ENCODE results near the gene THBS3. TPM values are rescaled to one million over a fixed set of nuclear protein-coding genes. Genes with fewer than 3 reads are reported as not detected.
A peak's percentile ranks its signal among the peaks of the same experiment; 100 is the strongest.

THBS3 gene
- total and polyA plus RNA-seq, 9 of the 15 experiments (the other 6 are each of a cell fraction or from before 2014, with no cell fraction given) = 0.59 to 8.3 (median 3.2) TPM

DNA sequence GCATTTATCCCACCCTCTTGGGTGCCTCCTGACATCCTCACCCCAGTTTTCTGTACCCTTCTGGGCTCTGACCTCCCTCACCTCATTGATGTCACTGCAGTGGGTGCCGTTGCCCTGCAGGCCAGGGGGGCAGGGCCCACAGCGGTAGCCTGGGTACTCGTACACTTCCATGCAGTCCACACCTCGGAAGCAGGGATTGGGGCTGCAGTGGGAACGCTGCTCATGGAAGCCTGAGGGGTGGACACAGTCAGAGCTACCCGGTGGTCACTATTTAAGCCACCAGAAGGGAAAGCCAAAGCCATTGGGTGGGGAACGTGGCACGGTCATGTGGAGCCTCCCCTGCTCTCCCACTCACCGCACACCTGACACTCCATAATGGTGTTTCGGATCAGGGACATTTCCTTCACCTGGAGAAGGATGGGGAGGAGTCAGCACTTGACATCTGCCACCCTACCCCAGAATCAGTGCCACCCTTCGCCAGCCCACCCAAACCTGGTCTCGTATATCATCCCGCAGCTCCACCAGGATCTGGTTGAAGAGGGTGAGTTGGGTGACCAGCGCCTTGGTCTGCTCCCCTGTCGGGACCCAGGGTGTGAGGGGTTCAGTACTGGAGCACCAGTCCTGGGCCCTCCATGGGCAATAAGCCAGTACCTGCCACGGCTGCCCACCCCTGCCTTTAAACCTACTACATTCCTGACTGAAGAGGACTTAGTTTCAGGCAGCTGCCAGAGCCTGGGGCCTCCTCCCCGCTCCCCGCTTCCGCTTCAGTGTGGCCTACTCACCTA lies 4.8 kb downstream of the THBS3 start:
- Histone ChIP-seq H3K27me3 (ENCODE audit: control insufficient read depth in 2 of 2, insufficient read depth in 2 of 2, low read length in 2 of 2) (no peaks in the 10 kb centered on the region), H3K9me3 (replicated peaks; ENCODE audit: control insufficient read depth, insufficient read depth, low read depth, low read length) (no peaks in the 10 kb centered on the region), H3K4me2 (ENCODE audit: insufficient read depth, low read length) (no peak overlapping the region), H3K4me1 (replicated peaks in 1 of 2; ENCODE audit: control insufficient read depth in 2 of 2, insufficient read depth in 2 of 2, low read length in 2 of 2) (peaks cover 13 to 22% of the 10 kb centered on the region in 2 experiments), H3K27ac (ENCODE audit: extremely low read depth, low read depth, low read length) (no peak overlapping the region), H3K36me3 (ENCODE audit: control insufficient read depth, insufficient read depth, low read length) (peaks cover 14% of the 10 kb centered on the region; the same call in 2 of the 3 replicates), H4K20me1 (replicated peaks; ENCODE audit: control insufficient read depth, insufficient read depth, low read length) (no peaks in the 10 kb centered on the region), H2AFZ (ENCODE audit: low read depth, low read length) (no peak overlapping the region), H3K79me2 (ENCODE audit: control insufficient read depth, insufficient read depth, low read length) (no peaks in the 10 kb centered on the region), H3K9ac (ENCODE audit: insufficient read depth in 1 of 2, low read depth in 2 of 2, low read length in 2 of 2) (peak overlapping the region in 1 of 2 experiments; percentile 82; a peak in 1 of 4 replicates), H3K4me3 (no peak overlapping the region), H3K9me1 (ENCODE audit: control insufficient read depth, insufficient read depth, low read length) (no peaks in the 10 kb centered on the region)
- ChIA-PET CTCF (ENCODE audit: low intra/inter-chr PET ratio) (no interaction called here), POLR2A (no interaction called here)
- ATAC-seq (no peak), DNase-seq (ENCODE audit: extremely low read depth in 1 of 4, low spot score in 3 of 4) (no peak), FAIRE-seq (no peak)
- WGBS (ENCODE audit: insufficient coverage, low coverage, missing lambda C conversion rate) = 82% methylated on average over 18 of the region's 19 CpGs
- in situ Hi-C loops (cut with MboI) (no loop called here), intact Hi-C loops (cut with micrococcal nuclease) (no loop called here)
- no peak for TF ChIP-seq ZNF445 (CRISPR knock-in tag; IDR thresholded peaks at IDR 0.05; ENCODE audit: low read depth)
- TF ChIP-seq POLR2G (IDR thresholded peaks at IDR 0.05; ENCODE audit: low read depth, low read length) = 0 out of 2 replicates have a peak, but pooled peaks have one; percentile 31
- BruUV-seq (replicated peaks) = no TSS peak

DNA sequence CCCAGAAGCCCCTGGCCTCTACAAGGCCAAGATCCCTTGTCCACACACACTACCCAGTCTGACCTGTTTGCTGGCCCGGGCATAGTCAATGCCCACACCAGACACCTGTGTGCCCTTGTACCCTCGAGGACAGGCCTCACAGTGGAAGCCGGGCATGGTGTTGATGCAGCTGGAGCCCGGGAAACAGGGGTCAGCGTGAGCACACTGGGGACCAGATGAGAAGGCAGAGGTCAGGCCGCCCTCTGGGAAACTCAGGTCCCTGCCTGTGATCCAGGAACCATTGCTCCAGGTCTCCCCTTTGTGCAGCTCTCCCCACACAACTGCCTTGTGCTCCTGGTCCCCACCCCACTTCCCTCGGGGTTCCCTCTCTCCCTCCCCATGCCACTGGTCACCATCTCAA lies 5.5 kb downstream of the THBS3 start:
- FAIRE-seq = no peak
- ATAC-seq = no peak
- Histone ChIP-seq H2AFZ (ENCODE audit: low read depth, low read length) (no peak overlapping the region), H3K4me1 (replicated peaks in 1 of 2; ENCODE audit: control insufficient read depth in 2 of 2, insufficient read depth in 2 of 2, low read length in 2 of 2) (peaks cover 5 to 17% of the 10 kb centered on the region in 2 experiments; a peak in 4 of 5 replicates), H3K9me3 (replicated peaks; ENCODE audit: control insufficient read depth, insufficient read depth, low read depth, low read length) (no peaks in the 10 kb centered on the region), H3K27ac (ENCODE audit: extremely low read depth, low read depth, low read length) (no peak overlapping the region), H3K79me2 (ENCODE audit: control insufficient read depth, insufficient read depth, low read length) (no peaks in the 10 kb centered on the region), H3K27me3 (ENCODE audit: control insufficient read depth in 2 of 2, insufficient read depth in 2 of 2, low read length in 2 of 2) (no peaks in the 10 kb centered on the region), H3K4me3 (no peak overlapping the region), H3K36me3 (ENCODE audit: control insufficient read depth, insufficient read depth, low read length) (peaks cover 21% of the 10 kb centered on the region; the same call in 2 of the 3 replicates), H3K9ac (ENCODE audit: insufficient read depth in 1 of 2, low read depth in 2 of 2, low read length in 2 of 2) (peak overlapping the region in 1 of 2 experiments; percentile 82; a peak in 2 of 4 replicates), H3K4me2 (ENCODE audit: insufficient read depth, low read length) (no peak overlapping the region), H3K9me1 (ENCODE audit: control insufficient read depth, insufficient read depth, low read length) (no peaks in the 10 kb centered on the region), H4K20me1 (replicated peaks; ENCODE audit: control insufficient read depth, insufficient read depth, low read length) (no peaks in the 10 kb centered on the region)
- in situ Hi-C loops (cut with MboI) = no loop called here
- no peak for DNase-seq (ENCODE audit: extremely low read depth in 1 of 4, low spot score in 3 of 4)
- POLR2A ChIA-PET = interaction anchor here (0.6 to 0.7 kb wide), 2 partner anchors 42 to 435 kb away, joined by 3 read pairs; no protein-coding TSS in a partner anchor
- WGBS (ENCODE audit: insufficient coverage, low coverage, missing lambda C conversion rate) = 50% methylated on average over 7 of the region's 7 CpGs
- no TSS peak for BruUV-seq (replicated peaks)
- intact Hi-C loops (cut with micrococcal nuclease) = no loop called here
- TF ChIP-seq CEBPB (tag; IDR thresholded peaks at IDR 0.05) (no peak), EWSR1 (IDR thresholded peaks at IDR 0.05; ENCODE audit: borderline replicate concordance, low read depth, partially characterized antibody) (no peak), UBTF (IDR thresholded peaks at IDR 0.05; ENCODE audit: borderline replicate concordance in 1 of 2, low read depth in 2 of 2, low read length in 2 of 2) (no peak), ZFP30 (CRISPR knock-in tag; IDR thresholded peaks at IDR 0.05; ENCODE audit: borderline replicate concordance) (no peak), POLR2G (IDR thresholded peaks at IDR 0.05; ENCODE audit: low read depth, low read length) (0 out of 2 replicates have a peak, but pooled peaks have one; percentile 28)
- TF ChIP-seq, protein P1, sequence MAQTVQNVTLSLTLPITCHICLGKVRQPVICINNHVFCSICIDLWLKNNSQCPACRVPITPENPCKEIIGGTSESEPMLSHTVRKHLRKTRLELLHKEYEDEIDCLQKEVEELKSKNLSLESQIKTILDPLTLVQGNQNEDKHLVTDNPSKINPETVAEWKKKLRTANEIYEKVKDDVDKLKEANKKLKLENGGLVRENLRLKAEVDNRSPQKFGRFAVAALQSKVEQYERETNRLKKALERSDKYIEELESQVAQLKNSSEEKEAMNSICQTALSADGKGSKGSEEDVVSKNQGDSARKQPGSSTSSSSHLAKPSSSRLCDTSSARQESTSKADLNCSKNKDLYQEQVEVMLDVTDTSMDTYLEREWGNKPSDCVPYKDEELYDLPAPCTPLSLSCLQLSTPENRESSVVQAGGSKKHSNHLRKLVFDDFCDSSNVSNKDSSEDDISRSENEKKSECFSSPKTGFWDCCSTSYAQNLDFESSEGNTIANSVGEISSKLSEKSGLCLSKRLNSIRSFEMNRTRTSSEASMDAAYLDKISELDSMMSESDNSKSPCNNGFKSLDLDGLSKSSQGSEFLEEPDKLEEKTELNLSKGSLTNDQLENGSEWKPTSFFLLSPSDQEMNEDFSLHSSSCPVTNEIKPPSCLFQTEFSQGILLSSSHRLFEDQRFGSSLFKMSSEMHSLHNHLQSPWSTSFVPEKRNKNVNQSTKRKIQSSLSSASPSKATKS (CRISPR knock-in tag; IDR thresholded peaks at IDR 0.05) = no peak
- CTCF ChIA-PET (ENCODE audit: low intra/inter-chr PET ratio) = no interaction called here
